ENCODE measurements around the gene RIPK4. TPM values are rescaled to one million over a fixed set of nuclear protein-coding genes. Genes with fewer than 3 reads are reported as not detected.

The RIPK4 gene
- 14.7 to 16.0 TPM (median 15.7 TPM) in 3 replicates for total RNA-seq

- no peaks in the 10 kb centered on the region for H3K9me3 Mint-ChIP-seq
- peak; percentile 65 to 70 for DNase-seq (ENCODE audit: low spot score in 2 of 2, unreplicated experiment in 2 of 2)
- H3K4me3 Mint-ChIP-seq: peak within 1 kb of the TSS; percentile 80
- no peaks in the 10 kb centered on the region for H3K36me3 Mint-ChIP-seq
- peak within 1 kb of the TSS; percentile 83 for H3K27ac Mint-ChIP-seq
- H3K4me1 Mint-ChIP-seq: peaks cover 56% of the 10 kb centered on the region
- TF ChIP-seq, protein P1, sequence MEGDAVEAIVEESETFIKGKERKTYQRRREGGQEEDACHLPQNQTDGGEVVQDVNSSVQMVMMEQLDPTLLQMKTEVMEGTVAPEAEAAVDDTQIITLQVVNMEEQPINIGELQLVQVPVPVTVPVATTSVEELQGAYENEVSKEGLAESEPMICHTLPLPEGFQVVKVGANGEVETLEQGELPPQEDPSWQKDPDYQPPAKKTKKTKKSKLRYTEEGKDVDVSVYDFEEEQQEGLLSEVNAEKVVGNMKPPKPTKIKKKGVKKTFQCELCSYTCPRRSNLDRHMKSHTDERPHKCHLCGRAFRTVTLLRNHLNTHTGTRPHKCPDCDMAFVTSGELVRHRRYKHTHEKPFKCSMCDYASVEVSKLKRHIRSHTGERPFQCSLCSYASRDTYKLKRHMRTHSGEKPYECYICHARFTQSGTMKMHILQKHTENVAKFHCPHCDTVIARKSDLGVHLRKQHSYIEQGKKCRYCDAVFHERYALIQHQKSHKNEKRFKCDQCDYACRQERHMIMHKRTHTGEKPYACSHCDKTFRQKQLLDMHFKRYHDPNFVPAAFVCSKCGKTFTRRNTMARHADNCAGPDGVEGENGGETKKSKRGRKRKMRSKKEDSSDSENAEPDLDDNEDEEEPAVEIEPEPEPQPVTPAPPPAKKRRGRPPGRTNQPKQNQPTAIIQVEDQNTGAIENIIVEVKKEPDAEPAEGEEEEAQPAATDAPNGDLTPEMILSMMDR (IDR thresholded peaks at IDR 0.05; ENCODE audit: unreplicated experiment): no peak
- peaks cover 90% of the 10 kb centered on the region for H3K27me3 Mint-ChIP-seq (ENCODE audit: low read depth)
Observed at GRCh38 chr21:41766883-41767605, at the start of gene RIPK4. RIPK4 (minus strand) TSS chr21:41767052; CDS start chr21:41767041, 11 bp downstream.

GRCh38 chr21:41815652-41816582 lies 49.1 kb upstream of the RIPK4 start:
- Mint-ChIP-seq H3K27me3 (ENCODE audit: low read depth) (no peaks in the 10 kb centered on the region), H3K36me3 (peaks cover 12% of the 10 kb centered on the region), H3K9me3 (no peaks in the 10 kb centered on the region), H3K4me3 (no peak overlapping the region), H3K27ac (no peak overlapping the region), H3K4me1 (peaks cover 8% of the 10 kb centered on the region)
- TF ChIP-seq, protein P1 (IDR thresholded peaks at IDR 0.05; ENCODE audit: unreplicated experiment): no peak
- DNase-seq (ENCODE audit: low spot score in 2 of 2, unreplicated experiment in 2 of 2): no peak

- DNase-seq (ENCODE audit: low spot score in 2 of 2, unreplicated experiment in 2 of 2): no peak
- Mint-ChIP-seq H3K9me3 (no peaks in the 10 kb centered on the region), H3K27ac (no peak overlapping the region), H3K4me1 (peaks cover 8% of the 10 kb centered on the region), H3K36me3 (peaks cover 17% of the 10 kb centered on the region), H3K27me3 (ENCODE audit: low read depth) (no peaks in the 10 kb centered on the region), H3K4me3 (no peak overlapping the region)
- TF ChIP-seq, protein P1 (IDR thresholded peaks at IDR 0.05; ENCODE audit: unreplicated experiment): no peak
Observed at GRCh38 chr21:41813226-41813625, 46.4 kb upstream of the RIPK4 start.

- H3K36me3 Mint-ChIP-seq: peaks cover 18% of the 10 kb centered on the region
- no peak overlapping the region for H3K27ac Mint-ChIP-seq
- H3K27me3 Mint-ChIP-seq (ENCODE audit: low read depth): no peaks in the 10 kb centered on the region
- no peak for DNase-seq (ENCODE audit: low spot score in 2 of 2, unreplicated experiment in 2 of 2)
- H3K4me3 Mint-ChIP-seq: no peak overlapping the region
- TF ChIP-seq, protein P1 (IDR thresholded peaks at IDR 0.05; ENCODE audit: unreplicated experiment): no peak
- peaks cover 8% of the 10 kb centered on the region for H3K4me1 Mint-ChIP-seq
- H3K9me3 Mint-ChIP-seq: no peaks in the 10 kb centered on the region
Observed at GRCh38 chr21:41812679-41813078, 45.8 kb upstream of the RIPK4 start.

GRCh38 chr21:41810597-41810932 lies 43.7 kb upstream of the RIPK4 start:
- TF ChIP-seq, protein P1 (IDR thresholded peaks at IDR 0.05; ENCODE audit: unreplicated experiment): no peak
- no peak for DNase-seq (ENCODE audit: low spot score in 2 of 2, unreplicated experiment in 2 of 2)
- Mint-ChIP-seq H3K9me3 (peaks cover 6% of the 10 kb centered on the region), H3K36me3 (peaks cover 21% of the 10 kb centered on the region), H3K4me1 (no peaks in the 10 kb centered on the region), H3K4me3 (no peak overlapping the region), H3K27ac (no peak overlapping the region), H3K27me3 (ENCODE audit: low read depth) (no peaks in the 10 kb centered on the region)
